K562 (cell line): ENCODE results near the gene SEC23A. TPM values are rescaled to one million over a fixed set of nuclear protein-coding genes. Genes with fewer than 3 reads are reported as not detected.

Source experiments
- ETS2 ChIP-seq: IDR thresholded peaks from 2 replicates; pipeline ENCODE4 v1.6.1; 2016; ENCODE audit warnings: borderline replicate concordance, missing genetic modification characterization, mild to moderate bottlenecking, moderate library complexity, missing compliant biosample characterization; ENCODE audit not compliant: poor library complexity, severe bottlenecking
- HCFC1 ChIP-seq: IDR thresholded peaks from 2 replicates; pipeline ENCODE4 v1.6.1; 2012; ENCODE audit warnings: low read depth, low read length, improper control_type of control experiment
- HDAC1 ChIP-seq, 2 experiments: fragments of 450-650 bp; IDR thresholded peaks; 2 replicates each; pipeline ENCODE4 v1.6.1; 2016 to 2017; ENCODE audit warnings: inconsistent platforms in 1 of 2, mild to moderate bottlenecking in 1 of 2, moderate library complexity in 1 of 2
- HDAC8 ChIP-seq: fragments of 450-650 bp; IDR thresholded peaks from 2 replicates; pipeline ENCODE4 v1.6.1; 2016; ENCODE audit warnings: mild to moderate bottlenecking, missing genetic modification characterization, moderate library complexity, missing compliant biosample characterization
- MAFF ChIP-seq: IDR thresholded peaks from 2 replicates; pipeline ENCODE4 v1.6.1; 2012; ENCODE audit warnings: low read length, improper control_type of control experiment
- MITF ChIP-seq: IDR thresholded peaks from 2 replicates; pipeline ENCODE4 v1.6.1; 2014; ENCODE audit warnings: antibody characterized with exemption
- NFE2L1 ChIP-seq: fragments of 450-650 bp; IDR thresholded peaks from 2 replicates; pipeline ENCODE4 v1.6.1; 2016; ENCODE audit warnings: missing genetic modification characterization, low read depth, mild to moderate bottlenecking, missing compliant biosample characterization, moderate library complexity, borderline replicate concordance
- POLR2B ChIP-seq: fragments of 450-650 bp; IDR thresholded peaks from 2 replicates; pipeline ENCODE4 v1.6.1; 2018; ENCODE audit warnings: low read depth; ENCODE audit not compliant: partially characterized antibody
- RB1 ChIP-seq: fragments of 450-650 bp; IDR thresholded peaks from 2 replicates; pipeline ENCODE4 v1.6.1; 2017; ENCODE audit warnings: low read depth, mild to moderate bottlenecking
- RBM14 ChIP-seq: fragments of 200-400 bp; formaldehyde crosslinking; IDR thresholded peaks from 2 replicates; pipeline ENCODE4 v1.6.1; 2018; ENCODE audit warnings: low read depth, mild to moderate bottlenecking, low read length, moderate library complexity, borderline replicate concordance; ENCODE audit not compliant: insufficient read depth
- SRF ChIP-seq, 2 experiments: fragments of 250-450, 450-650 bp in 1 of 2; sonication (Bioruptor Pico) in 1 of 2; sonication (generic) in 1 of 2; formaldehyde crosslinking; IDR thresholded peaks; 2 replicates each; pipeline versions ENCODE4 v1.5.0 to v1.5.1; 2020 to 2022; ENCODE audit warnings: mild to moderate bottlenecking in 1 of 2, missing genetic modification reagents in 1 of 2
- SUPT5H ChIP-seq: fragments of 450-650 bp; IDR thresholded peaks from 2 replicates; pipeline ENCODE4 v1.6.1; 2016
- TAF9B ChIP-seq: fragments of 450-650 bp; IDR thresholded peaks from 2 replicates; pipeline ENCODE4 v1.6.1; 2018; ENCODE audit warnings: mild to moderate bottlenecking; ENCODE audit not compliant: partially characterized antibody
- YBX1 ChIP-seq: fragments of 450-650 bp; IDR thresholded peaks from 2 replicates; pipeline ENCODE4 v1.7.1; 2016; ENCODE audit warnings: mild to moderate bottlenecking
- ZBTB9 ChIP-seq: fragments of 450-650 bp; formaldehyde crosslinking; IDR thresholded peaks from 2 replicates; pipeline ENCODE4 v1.4.0; 2020; ENCODE audit warnings: mild to moderate bottlenecking, moderate library complexity
- ZNF282 ChIP-seq: sonication (generic); formaldehyde crosslinking; IDR thresholded peaks from 2 replicates; pipeline ENCODE4 v1.8.1; 2023; ENCODE audit warnings: missing genetic modification reagents
- ZNF324 ChIP-seq: fragments of 250-450 bp; sonication (Bioruptor Pico); IDR thresholded peaks from 2 replicates; pipeline ENCODE4 v1.4.0; 2020; ENCODE audit warnings: mild to moderate bottlenecking
- ZNF384 ChIP-seq: IDR thresholded peaks from 2 replicates; pipeline ENCODE4 v1.6.1; 2012; ENCODE audit warnings: low read depth, low read length, improper control_type of control experiment
- ZNF449 ChIP-seq: fragments of 250-450 bp; sonication (Bioruptor Pico); IDR thresholded peaks from 2 replicates; pipeline ENCODE4 v1.8.0; 2022; ENCODE audit warnings: moderate library complexity, mild to moderate bottlenecking, inconsistent platforms
- ZNF589 ChIP-seq: fragments of 200-800 bp; sonication (Bioruptor generic); IDR thresholded peaks from 2 replicates; pipeline ENCODE4 v1.6.1; 2016; ENCODE audit warnings: low read depth, missing genetic modification characterization, missing compliant biosample characterization
- ZNF766 ChIP-seq: fragments of 200-800 bp; sonication (Bioruptor generic); conservative IDR thresholded peaks from 2 replicates; pipeline ENCODE4 v1.6.1; 2016; ENCODE audit warnings: missing genetic modification characterization, missing compliant biosample characterization
- polyA plus RNA-seq, 8 experiments: library from polyadenylated mRNA; depleted of rRNA in 4 of 8; stranded (reverse) in 5 of 8; unstranded in 3 of 8; fragments of >200 nt; fragmentation: Nextera tagmentation in 2 of 8; fragmentation: Illumina TruSeq in 1 of 8; extraction: Ambion mirVana in 2 of 8; extraction: Trizol in 1 of 8; gene quantifications; 2 replicates each; pipeline versions ENCODE4 v1.2.1 to v1.2.3, GENCODE V29; 2011 to 2014; ENCODE audit warnings: inconsistent platforms in 1 of 8, missing spikeins in 1 of 8
- total RNA-seq, 7 experiments: library from RNA; depleted of rRNA in 6 of 7; stranded (reverse); fragments of >200 nt in 6 of 7; fragmentation: Illumina TruSeq in 2 of 7; extraction: Trizol in 2 of 7; gene quantifications; 2 replicates each; pipeline versions ENCODE4 v1.2.1 to v1.2.3, GENCODE V29; 2011 to 2021; ENCODE audit warnings: low replicate concordance in 1 of 7
- TF ChIP-seq, protein P1 (sequence below): fragments of 250-450 bp; sonication (Bioruptor Pico); IDR thresholded peaks from 2 replicates; pipeline ENCODE4 v1.5.0; 2021
- TF ChIP-seq, protein P2 (sequence below): sonication (generic); formaldehyde crosslinking; IDR thresholded peaks from 2 replicates; pipeline ENCODE4 v1.8.0; 2022; ENCODE audit warnings: missing genetic modification reagents, mild to moderate bottlenecking, moderate library complexity, borderline replicate concordance

Gene SEC23A
- total and polyA plus RNA-seq, 9 of the 15 experiments (the other 6 are each of a cell fraction or from before 2014, with no cell fraction given), result 5.5 to 47.0 (median 14.5) TPM

DNA sequence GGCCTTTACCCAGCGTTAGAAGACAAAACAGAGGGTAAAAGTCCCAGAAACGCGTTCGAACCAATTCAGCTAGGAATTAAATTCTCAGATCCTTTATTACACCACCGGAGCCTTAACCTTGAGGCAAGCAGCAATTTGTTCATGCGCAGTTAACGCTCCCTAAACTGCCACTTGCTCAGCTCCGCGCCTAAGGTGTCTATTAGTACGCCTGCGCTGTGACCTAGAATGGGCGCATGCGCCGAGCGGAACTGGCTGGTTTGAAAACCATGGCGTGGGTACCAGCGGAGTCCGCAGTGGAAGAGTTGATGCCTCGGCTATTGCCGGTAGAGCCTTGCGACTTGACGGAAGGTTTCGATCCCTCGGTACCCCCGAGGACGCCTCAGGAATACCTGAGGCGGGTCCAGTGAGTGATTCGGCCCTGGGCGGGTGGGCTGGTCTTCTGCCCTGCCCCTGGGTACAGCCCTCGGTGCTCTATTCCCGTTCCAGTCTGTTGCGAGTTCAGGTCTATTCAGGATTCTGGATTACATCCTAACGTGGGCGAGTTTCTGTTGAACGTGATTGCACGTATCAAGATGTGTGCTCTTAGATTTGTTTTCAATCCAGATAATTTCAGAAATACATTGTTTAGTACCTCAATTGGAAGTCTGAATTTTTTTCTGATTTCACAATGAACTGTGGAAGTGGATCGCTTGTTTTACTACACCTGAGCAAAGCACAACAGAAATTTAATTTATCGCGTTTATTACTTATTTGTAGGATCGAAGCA, 11.2 kb upstream of the SEC23A start, which contains the start of gene GEMIN2 (continued):
- peak; percentile 71 for TF ChIP-seq POLR2B
- TF ChIP-seq TAF9B, result no peak
- TF ChIP-seq, protein P1, sequence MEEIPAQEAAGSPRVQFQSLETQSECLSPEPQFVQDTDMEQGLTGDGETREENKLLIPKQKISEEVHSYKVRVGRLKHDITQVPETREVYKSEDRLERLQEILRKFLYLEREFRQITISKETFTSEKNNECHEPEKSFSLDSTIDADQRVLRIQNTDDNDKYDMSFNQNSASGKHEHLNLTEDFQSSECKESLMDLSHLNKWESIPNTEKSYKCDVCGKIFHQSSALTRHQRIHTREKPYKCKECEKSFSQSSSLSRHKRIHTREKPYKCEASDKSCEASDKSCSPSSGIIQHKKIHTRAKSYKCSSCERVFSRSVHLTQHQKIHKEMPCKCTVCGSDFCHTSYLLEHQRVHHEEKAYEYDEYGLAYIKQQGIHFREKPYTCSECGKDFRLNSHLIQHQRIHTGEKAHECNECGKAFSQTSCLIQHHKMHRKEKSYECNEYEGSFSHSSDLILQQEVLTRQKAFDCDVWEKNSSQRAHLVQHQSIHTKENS (CRISPR knock-in tag), result no peak
- TF ChIP-seq ZNF282, result no peak
- no peak for TF ChIP-seq ZNF589
- no peak for TF ChIP-seq MITF
- no peak for TF ChIP-seq HDAC8 (tag)
- TF ChIP-seq ZNF384, result no peak
- TF ChIP-seq HDAC1 (IDR thresholded peaks at IDR 0.05), result no peak
- TF ChIP-seq ZBTB9, result no peak
- TF ChIP-seq, protein P2, sequence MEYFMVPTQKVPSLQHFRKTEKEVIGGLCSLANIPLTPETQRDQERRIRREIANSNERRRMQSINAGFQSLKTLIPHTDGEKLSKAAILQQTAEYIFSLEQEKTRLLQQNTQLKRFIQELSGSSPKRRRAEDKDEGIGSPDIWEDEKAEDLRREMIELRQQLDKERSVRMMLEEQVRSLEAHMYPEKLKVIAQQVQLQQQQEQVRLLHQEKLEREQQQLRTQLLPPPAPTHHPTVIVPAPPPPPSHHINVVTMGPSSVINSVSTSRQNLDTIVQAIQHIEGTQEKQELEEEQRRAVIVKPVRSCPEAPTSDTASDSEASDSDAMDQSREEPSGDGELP (CRISPR knock-in tag), result no peak
- TF ChIP-seq ETS2 (tag), result no peak
- peak; percentile 78 for TF ChIP-seq SUPT5H
- no peak for TF ChIP-seq SRF (CRISPR knock-in tag; IDR thresholded peaks at IDR 0.05)
- no peak for TF ChIP-seq RB1
- TF ChIP-seq ZNF324, result no peak
- no peak for TF ChIP-seq HCFC1
- TF ChIP-seq NFE2L1 (tag), result no peak
- TF ChIP-seq YBX1, result no peak
- TF ChIP-seq ZNF766 (CRISPR knock-in tag), result no peak
- no peak for TF ChIP-seq ZNF449 (CRISPR knock-in tag)
- no peak for TF ChIP-seq RBM14
- no peak for TF ChIP-seq MAFF
